Stimulated activated effector memory CD8-positive, alpha-beta T cell treated with anti-CD3 and anti-CD28 coated beads, Interleukin-12 subunit alpha, Interleukin-12 subunit beta, amount 100 ng/mL, for 72 hours (primary cell): ENCODE data around the gene PFKL.
"Not testable (repeated sequence)": the region's sequence is repeated elsewhere in the genome, so short reads cannot be mapped to it uniquely, and the experiment has no call there.

Experiments used
- ATAC-seq: fragments of 150-1000 bp; cut with Tn5 transposase; 2 replicates; pipeline ENCODE4 v1.10.0; 2021
- DNase-seq, 2 donors: peaks; one replicate each; pipeline ENCODE4 v3.0.0; 2021 to 2022; ENCODE audit warnings: low spot score in 2 of 2
- H3K27ac Mint-ChIP-seq: one replicate; pipeline ENCODE4 v1.8.0; 2022; ENCODE audit warnings: mild to moderate bottlenecking, mixed read lengths
- H3K36me3 Mint-ChIP-seq: one replicate; pipeline ENCODE4 v1.8.0; 2022; ENCODE audit warnings: mild to moderate bottlenecking, mixed read lengths
- H3K4me1 Mint-ChIP-seq: one replicate; pipeline ENCODE4 v1.8.0; 2022; ENCODE audit warnings: mixed read lengths
- H3K4me3 Mint-ChIP-seq: one replicate; pipeline ENCODE4 v1.8.0; 2022; ENCODE audit warnings: mild to moderate bottlenecking, mixed read lengths
- H3K9me3 Mint-ChIP-seq: one replicate; pipeline ENCODE4 v1.8.0; 2022; ENCODE audit warnings: mixed read lengths

Gene PFKL

DNA sequence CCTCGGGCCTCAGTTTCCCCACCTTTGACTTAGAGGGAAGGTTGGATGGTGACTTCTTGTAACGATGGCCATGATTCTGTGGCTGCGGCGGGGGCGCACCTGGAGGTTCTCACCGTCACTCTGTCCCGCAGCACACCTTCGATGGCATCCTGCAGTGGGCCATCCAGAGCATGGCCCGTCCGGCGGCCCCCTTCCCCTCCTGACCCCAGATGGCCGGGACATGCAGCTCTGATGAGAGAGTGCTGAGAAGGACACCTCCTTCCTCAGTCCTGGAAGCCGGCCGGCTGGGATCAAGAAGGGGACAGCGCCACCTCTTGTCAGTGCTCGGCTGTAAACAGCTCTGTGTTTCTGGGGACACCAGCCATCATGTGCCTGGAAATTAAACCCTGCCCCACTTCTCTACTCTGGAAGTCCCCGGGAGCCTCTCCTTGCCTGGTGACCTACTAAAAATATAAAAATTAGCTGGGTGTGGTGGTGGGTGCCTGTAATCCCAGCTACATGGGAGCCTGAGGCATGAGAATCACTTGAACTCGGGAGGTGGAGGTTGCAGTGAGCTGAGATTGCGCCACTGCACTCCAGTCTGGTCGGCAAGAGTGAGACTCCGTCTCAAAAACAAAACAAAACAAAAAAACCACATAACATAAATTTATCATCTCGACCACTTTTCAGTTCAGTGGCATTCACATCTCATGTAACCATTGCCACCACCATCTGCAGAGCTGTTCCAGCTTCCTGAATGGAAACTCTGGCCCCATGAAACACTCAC lies 2.1 kb upstream of the PFKL start:
- H3K36me3 Mint-ChIP-seq = peaks cover 16% of the 10 kb centered on the region
- H3K9me3 Mint-ChIP-seq = no peaks in the 10 kb centered on the region
- H3K27ac Mint-ChIP-seq = peak overlapping the region; percentile 75
- DNase-seq (peak; percentile 57 to 81), ATAC-seq (peak; percentile 65)
- H3K4me3 Mint-ChIP-seq = peak overlapping the region; percentile 76
- peaks cover 39% of the 10 kb centered on the region for H3K4me1 Mint-ChIP-seq

DNA sequence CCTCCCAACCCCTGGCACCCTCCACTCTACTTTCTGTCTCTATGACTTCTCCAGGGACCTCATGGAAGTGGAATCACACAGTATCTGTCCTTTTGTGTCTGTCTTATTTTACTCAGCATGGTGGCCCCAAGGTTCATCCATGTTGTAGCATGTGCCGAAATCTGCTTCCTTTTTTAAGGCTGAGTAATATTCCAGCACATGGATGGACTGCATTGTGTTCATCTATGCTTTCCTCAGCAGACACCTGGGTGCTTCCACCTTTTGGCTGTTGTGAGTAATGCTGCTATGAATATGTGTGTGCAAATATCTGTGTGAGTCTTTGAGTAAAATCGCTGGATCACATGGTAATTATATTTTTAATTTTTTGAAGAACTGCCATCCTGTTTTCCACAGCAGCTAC lies 1.6 kb upstream of the PFKL start:
- DNase-seq (no peak), ATAC-seq (no peak)
- peaks cover 40% of the 10 kb centered on the region for H3K4me1 Mint-ChIP-seq
- peak overlapping the region; percentile 75 for H3K27ac Mint-ChIP-seq
- H3K4me3 Mint-ChIP-seq = peak overlapping the region; percentile 76
- no peaks in the 10 kb centered on the region for H3K9me3 Mint-ChIP-seq
- H3K36me3 Mint-ChIP-seq = peaks cover 19% of the 10 kb centered on the region

DNA sequence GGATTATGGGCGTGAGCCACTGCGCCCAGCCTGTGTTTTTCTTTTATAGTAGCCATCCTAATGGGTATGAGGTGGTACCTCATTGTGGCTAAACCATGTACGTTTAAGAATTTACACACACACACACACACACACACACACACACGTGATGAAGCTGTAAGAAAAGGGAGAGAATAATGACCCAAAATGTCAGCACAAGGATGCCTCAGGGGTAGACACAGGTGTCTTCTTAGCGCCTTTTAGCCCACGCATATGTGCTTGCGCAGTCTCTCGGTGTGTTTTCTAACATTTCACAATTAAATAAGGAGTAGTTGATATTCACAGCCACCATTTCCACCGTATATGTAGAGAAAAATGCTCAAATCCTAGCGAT lies 782 bp upstream of the PFKL start:
- peaks cover 40% of the 10 kb centered on the region for H3K4me1 Mint-ChIP-seq

DNA sequence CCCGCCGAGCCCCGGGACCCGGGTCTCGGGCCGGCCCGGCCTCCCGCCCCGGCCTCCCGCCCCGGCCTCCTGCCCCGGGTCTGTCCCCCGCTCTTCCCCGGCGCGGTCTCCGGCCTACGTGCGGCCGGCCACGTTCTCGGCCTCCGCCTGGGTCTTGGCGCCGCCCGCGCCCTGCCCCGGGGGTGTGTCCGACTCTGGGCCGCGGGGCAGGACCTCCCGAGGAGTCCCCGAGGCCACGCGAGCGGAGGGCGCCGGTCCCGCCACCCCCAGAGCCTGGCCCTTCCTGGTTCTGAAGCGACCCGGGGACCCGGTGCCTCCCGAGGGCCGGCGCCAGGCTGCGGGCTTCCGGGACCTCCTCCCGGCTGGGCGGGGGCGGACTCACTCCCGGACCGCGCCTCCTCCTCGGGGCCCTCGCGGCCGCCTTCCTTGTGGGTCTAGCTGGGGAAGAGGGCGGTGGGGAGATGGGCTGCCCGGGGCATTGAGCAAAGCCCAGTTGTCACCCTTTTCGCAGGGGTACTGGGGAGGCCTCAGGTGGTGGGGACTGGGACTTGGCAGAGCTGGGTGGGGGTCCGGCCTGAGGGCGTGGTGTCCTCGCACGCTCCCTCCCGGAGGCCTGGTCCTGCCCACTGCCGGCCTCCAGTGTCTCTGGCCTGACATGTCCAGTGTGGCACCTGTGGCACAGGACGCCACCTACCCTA lies 558 bp downstream of the PFKL start:
- ATAC-seq (peak; percentile 55), DNase-seq (peak; percentile 48 to 78)
- H3K36me3 Mint-ChIP-seq = peaks cover 32% of the 10 kb centered on the region
- H3K9me3 Mint-ChIP-seq = no peaks in the 10 kb centered on the region
- H3K4me1 Mint-ChIP-seq = peaks cover 48% of the 10 kb centered on the region
- peak overlapping the region; percentile 76 for H3K4me3 Mint-ChIP-seq
- H3K27ac Mint-ChIP-seq = peak overlapping the region; percentile 89

More for the DNA sequence above, 782 bp upstream of the PFKL start:
- no peak for ATAC-seq
- peaks cover 24% of the 10 kb centered on the region for H3K36me3 Mint-ChIP-seq
- peak overlapping the region; percentile 76 for H3K4me3 Mint-ChIP-seq
- no peaks in the 10 kb centered on the region for H3K9me3 Mint-ChIP-seq
- peak overlapping the region; percentile 75 for H3K27ac Mint-ChIP-seq
- DNase-seq = no peak

DNA sequence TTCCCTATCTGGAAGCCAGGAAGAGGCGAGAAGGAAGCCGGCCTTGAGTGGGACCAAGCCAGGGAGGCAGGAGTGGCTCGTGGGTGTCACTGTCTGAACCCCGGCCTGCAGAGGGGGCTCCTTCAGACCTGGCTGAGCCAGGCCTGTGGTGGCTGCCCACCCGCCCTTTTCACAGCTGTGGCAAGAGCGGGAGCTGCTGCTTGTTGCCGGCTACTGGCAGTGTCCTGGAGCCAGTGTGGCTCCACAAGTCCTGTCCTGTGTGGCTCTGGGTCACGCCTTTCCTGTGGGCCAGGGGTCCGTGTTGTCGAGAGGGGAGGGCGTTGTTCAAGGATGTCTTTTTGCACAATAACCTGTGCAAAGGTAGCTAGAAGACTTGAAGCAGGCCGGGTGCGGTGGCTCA lies 1.3 kb downstream of the PFKL start:
- Mint-ChIP-seq H3K4me3 (peak overlapping the region; percentile 76), H3K27ac (peak overlapping the region; percentile 89), H3K4me1 (peaks cover 48% of the 10 kb centered on the region), H3K9me3 (no peaks in the 10 kb centered on the region), H3K36me3 (peaks cover 32% of the 10 kb centered on the region)
- DNase-seq (no peak), ATAC-seq (no peak)

DNA sequence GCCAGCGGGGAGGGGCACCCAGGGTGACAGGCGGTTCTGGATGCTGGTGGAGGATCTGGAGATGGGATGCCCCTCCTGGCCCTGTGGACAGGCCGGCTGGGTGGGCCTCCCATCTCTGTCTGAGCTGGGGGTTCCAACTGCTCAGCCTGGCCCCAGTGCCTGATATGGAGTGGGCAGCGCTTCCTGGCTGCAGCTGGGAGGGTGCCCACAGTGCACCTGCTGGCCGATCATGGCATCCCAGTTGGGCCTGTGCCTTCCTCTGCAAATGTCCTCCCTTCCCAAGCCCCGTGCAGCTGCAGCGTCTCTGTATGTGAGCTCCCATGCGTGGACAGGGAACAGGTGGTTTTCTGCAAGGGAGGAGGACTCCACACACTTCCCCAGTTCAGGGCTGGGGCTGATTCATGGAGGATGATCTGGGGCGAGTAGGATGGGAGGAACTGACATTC lies 2.1 kb downstream of the PFKL start:
- Mint-ChIP-seq H3K9me3 (no peaks in the 10 kb centered on the region), H3K4me3 (peak overlapping the region; percentile 76), H3K36me3 (peaks cover 36% of the 10 kb centered on the region), H3K27ac (peak overlapping the region; percentile 29), H3K4me1 (peaks cover 48% of the 10 kb centered on the region)
- DNase-seq (no peak), ATAC-seq (no peak)

DNA sequence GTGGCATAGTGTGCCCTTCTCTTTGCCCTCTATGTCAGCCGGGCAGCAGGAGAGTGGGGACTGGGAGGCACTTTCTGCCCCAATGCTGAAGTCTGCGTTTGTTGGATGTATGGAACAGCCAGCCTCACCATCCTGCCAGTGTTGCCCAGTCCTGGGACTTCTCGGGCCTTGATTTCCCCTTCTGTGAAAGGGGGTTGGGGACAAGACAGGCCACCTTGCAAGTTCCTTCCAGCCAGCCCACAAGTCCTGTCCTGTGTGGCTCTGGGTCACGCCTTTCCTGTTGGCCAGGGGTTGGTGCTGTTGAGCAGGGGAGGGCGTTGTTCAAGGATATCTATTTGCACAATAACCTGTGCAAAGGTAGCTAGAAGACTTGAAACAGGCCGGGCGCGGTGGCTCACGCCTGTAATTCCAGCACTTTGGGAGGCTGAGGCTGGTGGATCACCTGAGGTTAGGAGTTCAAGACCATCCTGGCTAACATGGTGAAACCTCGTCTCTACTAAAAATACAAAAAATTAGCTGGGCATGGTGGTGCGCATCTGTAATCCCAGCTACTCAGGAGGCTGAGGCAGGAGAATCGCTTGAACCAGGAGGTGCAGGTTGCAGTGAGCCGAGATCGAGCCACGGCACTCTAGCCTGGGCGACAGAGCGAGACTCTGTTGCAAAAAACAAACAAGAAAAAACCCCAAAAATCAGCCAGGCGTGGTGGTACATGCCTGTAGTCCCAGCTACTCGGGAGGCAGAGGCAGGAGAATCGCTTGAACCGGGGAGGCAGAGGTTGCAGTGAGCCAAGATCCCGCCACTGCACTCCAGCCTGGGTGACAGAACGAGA lies 2.9 kb downstream of the PFKL start:
- H3K36me3 Mint-ChIP-seq = peaks cover 44% of the 10 kb centered on the region
- not testable (repeated sequence) for DNase-seq, H3K9me3 Mint-ChIP-seq, ATAC-seq
- peaks cover 50% of the 10 kb centered on the region for H3K4me1 Mint-ChIP-seq
- H3K27ac Mint-ChIP-seq = peak overlapping the region; percentile 29
- H3K4me3 Mint-ChIP-seq = peak overlapping the region; percentile 76

DNA sequence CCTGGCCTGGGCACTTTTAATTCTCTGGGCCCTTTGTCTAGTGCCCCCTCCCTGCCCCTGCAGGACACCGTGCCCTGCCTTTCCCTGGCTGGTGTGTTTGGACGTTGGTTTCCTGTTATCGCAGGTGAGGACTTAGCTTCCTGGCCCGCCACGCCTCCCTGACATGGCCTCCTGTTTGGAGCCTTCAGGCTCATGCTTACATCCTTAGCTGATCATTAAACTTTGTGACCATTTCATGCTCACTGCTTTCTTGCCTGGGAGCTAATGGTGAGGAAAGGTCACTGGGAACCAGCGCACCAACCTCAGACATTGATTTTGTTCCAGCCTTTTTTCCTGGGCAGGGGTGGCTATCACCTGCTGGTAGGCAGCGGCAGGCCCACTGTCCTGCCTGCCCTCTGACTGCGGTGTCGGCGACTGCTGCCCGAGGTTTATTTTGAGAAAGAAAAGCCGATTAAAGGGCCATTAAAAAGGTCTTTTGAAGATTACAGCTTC lies 3.7 kb downstream of the PFKL start:
- Mint-ChIP-seq H3K27ac (no peak overlapping the region), H3K4me1 (peaks cover 47% of the 10 kb centered on the region)
- no peak for DNase-seq

DNA sequence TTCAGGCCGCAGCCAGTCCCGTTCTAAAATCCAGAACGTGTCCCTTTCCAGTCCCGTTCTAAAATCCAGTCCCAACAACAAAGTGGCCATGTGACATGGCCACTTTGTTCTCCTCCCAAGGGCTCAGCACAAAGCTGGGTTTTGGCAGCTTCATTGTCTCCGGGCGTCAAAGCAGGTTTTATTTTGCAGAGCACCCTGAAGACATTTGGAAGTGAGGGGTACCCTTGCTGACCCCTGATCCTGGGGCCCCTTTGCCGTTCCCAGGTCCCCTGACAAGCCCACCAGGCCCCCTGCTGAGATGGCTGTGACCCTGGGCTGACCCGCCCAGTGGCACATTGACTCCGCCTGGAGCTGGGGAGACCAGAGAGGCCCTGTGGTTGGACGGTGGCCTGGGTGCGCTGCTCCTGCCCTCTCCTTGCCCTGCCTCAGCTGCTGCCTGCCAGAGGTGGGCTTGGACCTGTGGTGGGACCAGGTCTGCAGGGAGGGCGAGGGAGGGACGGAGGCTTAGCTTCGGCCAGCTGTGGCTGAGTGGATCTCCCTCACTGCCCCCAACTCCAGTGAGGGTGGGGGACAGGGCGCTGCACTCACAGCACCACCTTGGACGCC lies 4.3 kb downstream of the PFKL start:
- H3K4me3 Mint-ChIP-seq = no peak overlapping the region
- H3K9me3 Mint-ChIP-seq = no peaks in the 10 kb centered on the region
- DNase-seq (no peak), ATAC-seq (no peak)
- H3K4me1 Mint-ChIP-seq = peaks cover 44% of the 10 kb centered on the region
- no peak overlapping the region for H3K27ac Mint-ChIP-seq
- H3K36me3 Mint-ChIP-seq = peaks cover 49% of the 10 kb centered on the region

More for the DNA sequence above, 3.7 kb downstream of the PFKL start:
- no peak overlapping the region for H3K4me3 Mint-ChIP-seq
- H3K36me3 Mint-ChIP-seq = peaks cover 50% of the 10 kb centered on the region
- no peak for ATAC-seq
- no peaks in the 10 kb centered on the region for H3K9me3 Mint-ChIP-seq

DNA sequence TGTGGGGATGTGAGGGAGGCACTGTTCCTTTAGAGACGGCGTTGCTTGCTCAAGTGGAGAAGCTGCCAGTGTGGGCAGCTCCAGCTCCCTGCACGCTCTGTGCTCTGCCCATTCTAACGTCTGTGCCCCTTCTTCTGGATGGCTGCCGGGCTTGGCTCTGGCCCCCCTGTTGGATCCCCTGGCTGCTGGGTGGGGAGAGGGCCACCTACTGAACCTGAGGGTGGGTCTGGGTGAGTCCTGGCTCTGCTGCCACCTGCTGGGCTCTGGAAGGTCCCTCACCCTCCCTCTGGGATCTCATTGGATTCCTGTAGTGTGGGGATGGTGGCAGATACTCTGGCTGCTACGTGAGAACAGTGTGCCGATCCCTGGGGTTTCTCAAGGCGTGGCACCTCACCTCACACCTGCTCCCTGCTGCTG lies 5.0 kb downstream of the PFKL start:
- Mint-ChIP-seq H3K27ac (no peak overlapping the region), H3K36me3 (peaks cover 45% of the 10 kb centered on the region), H3K4me3 (no peak overlapping the region), H3K4me1 (peaks cover 44% of the 10 kb centered on the region), H3K9me3 (no peaks in the 10 kb centered on the region)
- ATAC-seq (peak; percentile 48), DNase-seq (no peak)

DNA sequence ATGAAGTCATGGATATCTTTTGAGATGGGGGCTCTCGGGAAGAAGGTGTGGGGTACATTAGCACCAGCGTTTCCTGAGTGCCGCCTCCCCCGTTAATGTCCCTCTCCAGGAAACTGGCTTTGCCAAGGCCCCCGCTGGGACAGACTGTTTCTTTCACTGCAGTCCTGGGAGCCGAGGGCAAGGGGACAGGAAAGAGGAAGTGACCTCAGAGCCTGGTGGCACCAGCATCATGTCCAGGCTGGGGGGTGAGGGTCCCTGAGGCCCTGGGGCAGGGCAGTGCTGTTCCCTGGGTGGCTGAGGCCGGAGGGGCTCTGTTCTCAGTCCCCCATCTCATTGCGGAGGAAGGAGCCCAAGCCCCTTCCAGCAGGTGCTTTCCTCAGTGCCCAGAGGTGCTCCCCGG lies 5.8 kb downstream of the PFKL start:
- Mint-ChIP-seq H3K27ac (no peak overlapping the region), H3K36me3 (peaks cover 45% of the 10 kb centered on the region)
- DNase-seq = no peak

DNA sequence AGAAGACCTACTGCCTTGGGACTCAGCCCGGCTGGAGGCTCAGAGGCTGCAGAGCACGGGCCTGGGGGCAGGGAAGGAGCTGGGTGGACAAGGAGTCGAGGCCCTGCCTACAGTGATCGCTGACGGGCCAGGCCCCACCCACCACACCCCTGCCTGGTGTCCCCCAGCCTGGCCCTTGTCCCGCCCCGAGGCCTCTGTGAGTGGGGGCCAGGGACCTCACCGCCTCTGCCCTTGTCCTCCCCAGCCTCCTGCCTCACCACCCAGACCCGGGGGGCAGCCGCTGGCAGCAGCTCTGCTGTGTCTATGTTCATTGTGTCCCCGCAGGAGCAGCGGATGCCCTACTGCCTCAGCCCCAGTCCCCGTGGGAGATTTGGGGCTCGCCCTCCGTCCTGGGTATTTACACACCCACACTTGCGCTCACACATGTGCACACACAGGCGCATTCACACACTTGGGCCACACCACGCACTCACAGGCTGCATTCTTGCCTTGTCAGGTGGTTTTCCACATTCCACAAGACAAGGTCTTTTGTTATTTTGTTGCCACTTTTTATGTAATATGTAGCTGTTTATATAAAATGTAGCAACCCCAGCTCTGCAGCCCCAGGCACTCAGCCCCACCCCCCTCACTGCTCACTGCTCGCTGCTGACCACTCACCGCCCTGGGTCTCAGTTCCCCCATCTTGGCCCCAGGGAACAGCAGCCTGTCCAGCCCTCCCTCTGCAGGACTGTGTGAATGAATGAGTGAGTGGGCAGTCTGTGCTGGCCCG lies 7.3 kb downstream of the PFKL start:
- no peak for DNase-seq
- Mint-ChIP-seq H3K4me1 (peaks cover 28% of the 10 kb centered on the region), H3K4me3 (no peak overlapping the region), H3K9me3 (no peaks in the 10 kb centered on the region), H3K36me3 (peaks cover 49% of the 10 kb centered on the region), H3K27ac (peak overlapping the region; percentile 79)
- no peak for ATAC-seq

More for the DNA sequence above, 5.8 kb downstream of the PFKL start:
- ATAC-seq = no peak
- Mint-ChIP-seq H3K4me3 (no peak overlapping the region), H3K9me3 (no peaks in the 10 kb centered on the region), H3K4me1 (peaks cover 42% of the 10 kb centered on the region)

DNA sequence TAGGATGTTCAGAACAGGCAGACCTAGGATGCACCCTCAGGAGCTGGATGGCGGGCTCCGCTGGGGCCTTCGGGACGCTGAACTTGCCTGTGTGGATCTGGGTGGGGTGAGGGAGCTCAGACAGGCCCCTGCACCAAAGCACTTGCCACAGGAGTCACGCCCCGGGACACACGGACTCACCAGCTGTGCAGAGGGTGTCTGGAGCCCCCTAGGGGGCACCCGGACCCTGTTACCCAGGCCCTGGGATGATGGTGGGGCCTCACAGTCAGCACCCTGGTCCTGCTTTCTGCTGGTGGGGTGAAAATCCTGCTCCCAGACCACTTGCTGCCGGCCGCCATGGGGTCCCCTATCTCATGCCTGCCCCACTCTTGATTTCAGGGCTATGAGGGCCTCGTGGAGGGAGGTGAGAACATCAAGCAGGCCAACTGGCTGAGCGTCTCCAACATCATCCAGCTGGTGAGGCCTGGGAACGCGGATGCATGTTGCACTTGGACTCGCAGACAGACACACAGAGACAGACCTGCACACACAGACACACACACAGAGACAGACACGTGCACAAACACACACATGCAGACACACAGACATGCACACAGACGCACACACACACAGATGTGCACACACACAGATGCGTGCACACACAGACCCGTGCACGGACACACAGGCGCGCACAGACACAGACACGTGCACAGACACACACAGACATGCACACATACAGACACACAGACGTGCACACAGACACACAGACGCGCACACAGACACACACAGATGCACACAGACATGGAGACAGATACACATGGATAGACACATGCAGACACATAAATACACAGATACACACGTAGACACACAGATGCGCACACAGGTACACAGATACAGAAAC lies 11.0 kb downstream of the PFKL start:
- DNase-seq (no peak), ATAC-seq (no peak)
- H3K4me1 Mint-ChIP-seq = peaks cover 13% of the 10 kb centered on the region
- H3K9me3 Mint-ChIP-seq = no peaks in the 10 kb centered on the region
- no peak overlapping the region for H3K4me3 Mint-ChIP-seq
- H3K27ac Mint-ChIP-seq = no peak overlapping the region
- H3K36me3 Mint-ChIP-seq = peaks cover 48% of the 10 kb centered on the region
